Measurements from ENCODE around the gene THAP7. TPM values are rescaled to one million over a fixed set of nuclear protein-coding genes. Genes with fewer than 3 reads are reported as not detected.

The THAP7 gene
- 50.8 TPM for polyA plus RNA-seq (2012; ENCODE audit: insufficient read length, low read depth)

- peak; percentile 23 to 37; a peak in 1 of 4 replicates for TF ChIP-seq REST (IDR thresholded peaks at IDR 0.05; ENCODE audit: insufficient read depth in 1 of 2, low read depth in 2 of 2, low read length in 2 of 2)
- peak; percentile 87 for TF ChIP-seq TAF1 (IDR thresholded peaks at IDR 0.05; ENCODE audit: borderline replicate concordance, insufficient read depth, low read length)
- TF ChIP-seq POLR2AphosphoS5 (IDR thresholded peaks at IDR 0.05; ENCODE audit: low read depth, low read length): peak; percentile 85
- peak; percentile 83 for TF ChIP-seq FOXP2 (optimal IDR thresholded peaks at IDR 0.05; ENCODE audit: borderline replicate concordance, extremely low read depth, extremely low read length, insufficient read depth)
- TF ChIP-seq SIN3A (IDR thresholded peaks at IDR 0.05; ENCODE audit: borderline replicate concordance, insufficient read depth, low read length): no peak
These were observed at the start of gene THAP7 for GRCh38 chr22:21001601-21002325. Gene THAP7 (minus strand): TSS chr22:21002118. CDS start chr22:21001911, 207 bp downstream.

- TF ChIP-seq TAF1 (IDR thresholded peaks at IDR 0.05; ENCODE audit: borderline replicate concordance, insufficient read depth, low read length) (no peak), REST (IDR thresholded peaks at IDR 0.05; ENCODE audit: insufficient read depth in 1 of 2, low read depth in 2 of 2, low read length in 2 of 2) (no peak), FOXP2 (optimal IDR thresholded peaks at IDR 0.05; ENCODE audit: borderline replicate concordance, extremely low read depth, extremely low read length, insufficient read depth) (no peak), SIN3A (IDR thresholded peaks at IDR 0.05; ENCODE audit: borderline replicate concordance, insufficient read depth, low read length) (no peak), POLR2AphosphoS5 (IDR thresholded peaks at IDR 0.05; ENCODE audit: low read depth, low read length) (no peak)
These were observed 49.4 kb upstream of the THAP7 start for GRCh38 chr22:21051145-21051830.

- TF ChIP-seq POLR2AphosphoS5 (IDR thresholded peaks at IDR 0.05; ENCODE audit: low read depth, low read length) (no peak), SIN3A (IDR thresholded peaks at IDR 0.05; ENCODE audit: borderline replicate concordance, insufficient read depth, low read length) (no peak), FOXP2 (optimal IDR thresholded peaks at IDR 0.05; ENCODE audit: borderline replicate concordance, extremely low read depth, extremely low read length, insufficient read depth) (no peak), REST (IDR thresholded peaks at IDR 0.05; ENCODE audit: insufficient read depth in 1 of 2, low read depth in 2 of 2, low read length in 2 of 2) (no peak), TAF1 (IDR thresholded peaks at IDR 0.05; ENCODE audit: borderline replicate concordance, insufficient read depth, low read length) (no peak)
These were observed 45.8 kb upstream of the THAP7 start for GRCh38 chr22:21047730-21048129.

GRCh38 chr22:21047035-21047661 is 45.2 kb upstream of the THAP7 start:
- TF ChIP-seq POLR2AphosphoS5 (IDR thresholded peaks at IDR 0.05; ENCODE audit: low read depth, low read length) (no peak), REST (IDR thresholded peaks at IDR 0.05; ENCODE audit: insufficient read depth in 1 of 2, low read depth in 2 of 2, low read length in 2 of 2) (no peak), TAF1 (IDR thresholded peaks at IDR 0.05; ENCODE audit: borderline replicate concordance, insufficient read depth, low read length) (no peak), SIN3A (IDR thresholded peaks at IDR 0.05; ENCODE audit: borderline replicate concordance, insufficient read depth, low read length) (no peak), FOXP2 (optimal IDR thresholded peaks at IDR 0.05; ENCODE audit: borderline replicate concordance, extremely low read depth, extremely low read length, insufficient read depth) (no peak)

All from PFSK-1 (cell line).